Neutrophil (primary cell): ENCODE measurements around the gene BLM.

Experiments
- H3K27ac ChIP-seq: fragments of 200-600 bp; sonication (generic); 2 replicates; pipeline ENCODE4 v1.5.1; 2016; ENCODE audit warnings: mild to moderate bottlenecking, moderate library complexity
- H3K27me3 ChIP-seq: fragments of 200-600 bp; sonication (generic); 2 replicates; pipeline ENCODE4 v1.6.0; 2016; ENCODE audit warnings: mild to moderate bottlenecking
- H3K36me3 ChIP-seq: fragments of 200-600 bp; sonication (generic); 2 replicates; pipeline ENCODE4 v1.5.1; 2017
- H3K4me1 ChIP-seq, 2 experiments: fragments of 200-600 bp in 1 of 2; sonication (generic) in 1 of 2; 1 replicate in 1 of 2; 2 replicates in 1 of 2; pipeline versions ENCODE4 v1.5.1 to v1.6.1; 2013 to 2016; ENCODE audit warnings: low read depth in 1 of 2, low read length in 1 of 2, mild to moderate bottlenecking in 1 of 2, moderate library complexity in 1 of 2; ENCODE audit not compliant: control insufficient read depth in 1 of 2, insufficient read depth in 1 of 2
- H3K4me3 ChIP-seq, 2 experiments: fragments of 200-600 bp in 1 of 2; sonication (generic) in 1 of 2; 1 replicate in 1 of 2; 2 replicates in 1 of 2; pipeline ENCODE4 v1.5.1; 2013 to 2016; ENCODE audit warnings: low read depth in 1 of 2, low read length in 1 of 2, mild to moderate bottlenecking in 1 of 2, moderate library complexity in 1 of 2
- H3K9me3 ChIP-seq: fragments of 200-600 bp; sonication (generic); 2 replicates; pipeline ENCODE4 v1.5.1; 2016
- CTCF ChIP-seq: fragments of 200-600 bp; sonication (generic); IDR thresholded peaks from 2 replicates; pipeline ENCODE4 v1.5.1; 2016; ENCODE audit warnings: antibody characterized with exemption

Gene BLM

GRCh38 chr15:90774731-90775514 is 57.8 kb downstream of the BLM start:
- no peaks in the 10 kb centered on the region for H3K27me3 ChIP-seq
- peaks cover 0 to 2% of the 10 kb centered on the region in 2 experiments for H3K4me1 ChIP-seq
- no peak for TF ChIP-seq CTCF

GRCh38 chr15:90780916-90781315 is 63.8 kb downstream of the BLM start:
- peaks cover 21 to 24% of the 10 kb centered on the region in 2 experiments for H3K4me1 ChIP-seq
- no peak for TF ChIP-seq CTCF
- H3K4me3 ChIP-seq = peak overlapping the region; percentile 23 to 29
- peak overlapping the region; percentile 71 for H3K27ac ChIP-seq
- no peaks in the 10 kb centered on the region for H3K27me3 ChIP-seq
- H3K9me3 ChIP-seq = no peaks in the 10 kb centered on the region
- no peaks in the 10 kb centered on the region for H3K36me3 ChIP-seq

More at GRCh38 chr15:90774731-90775514, 57.8 kb downstream of the BLM start:
- H3K9me3 ChIP-seq = no peaks in the 10 kb centered on the region
- H3K27ac ChIP-seq = no peak overlapping the region
- no peak overlapping the region for H3K4me3 ChIP-seq
- H3K36me3 ChIP-seq = no peaks in the 10 kb centered on the region

- no peak overlapping the region for H3K4me3 ChIP-seq
- no peak for TF ChIP-seq CTCF
- peaks cover 21 to 30% of the 10 kb centered on the region in 2 experiments for H3K4me1 ChIP-seq
- H3K27ac ChIP-seq = peak overlapping the region; percentile 71
- no peaks in the 10 kb centered on the region for H3K9me3 ChIP-seq
- no peaks in the 10 kb centered on the region for H3K27me3 ChIP-seq
- H3K36me3 ChIP-seq = no peaks in the 10 kb centered on the region
Observed at GRCh38 chr15:90782442-90782841, 65.3 kb downstream of the BLM start.

- H3K4me1 ChIP-seq = peaks cover 0 to 6% of the 10 kb centered on the region in 2 experiments
- no peak for TF ChIP-seq CTCF
- H3K27me3 ChIP-seq = no peaks in the 10 kb centered on the region
- H3K4me3 ChIP-seq = no peak overlapping the region
- H3K27ac ChIP-seq = no peak overlapping the region
- no peaks in the 10 kb centered on the region for H3K36me3 ChIP-seq
- no peaks in the 10 kb centered on the region for H3K9me3 ChIP-seq
Observed at GRCh38 chr15:90787881-90788280, 70.7 kb downstream of the BLM start.

- H3K27me3 ChIP-seq = no peaks in the 10 kb centered on the region
- H3K36me3 ChIP-seq = no peaks in the 10 kb centered on the region
- no peak overlapping the region for H3K4me3 ChIP-seq
- H3K9me3 ChIP-seq = no peaks in the 10 kb centered on the region
- no peak for TF ChIP-seq CTCF
- peaks cover 0 to 6% of the 10 kb centered on the region in 2 experiments for H3K4me1 ChIP-seq
- H3K27ac ChIP-seq = no peak overlapping the region
Observed at GRCh38 chr15:90789462-90789861, 72.3 kb downstream of the BLM start.
